RCC 7860 (cell line): ENCODE measurements around the gene LRP5.
"Not testable (repeated sequence)": the region's sequence is repeated elsewhere in the genome, so short reads cannot be mapped to it uniquely, and the experiment has no call there.

Experiments used
- DNase-seq: peaks from one replicate; pipeline ENCODE4 v3.0.0-alpha.2; 2015; ENCODE audit warnings: low spot score
- FAIRE-seq: peaks from 2 replicates; lab custom pipeline; 2012; peaks lifted over from hg19 to GRCh38; lab: Jason Lieb, UNC

The LRP5 gene

GRCh38 chr11:68436985-68437926 is 124.9 kb downstream of the LRP5 start:
- FAIRE-seq (no peak), DNase-seq (peak; percentile 64)

GRCh38 chr11:68437927-68438657 is 125.7 kb downstream of the LRP5 start:
- FAIRE-seq (no peak), DNase-seq (no peak)

- DNase-seq (no peak), FAIRE-seq (no peak)
Observed at GRCh38 chr11:68438658-68439259, 126.4 kb downstream of the LRP5 start.

GRCh38 chr11:68439355-68440065 is 127.1 kb downstream of the LRP5 start:
- no peak for FAIRE-seq
- DNase-seq: no peak

- FAIRE-seq: no peak
Observed at GRCh38 chr11:68440224-68440623, 127.8 kb downstream of the LRP5 start.

GRCh38 chr11:68441466-68442230 is 129.3 kb downstream of the LRP5 start:
- DNase-seq (no peak), FAIRE-seq (no peak)

More at GRCh38 chr11:68440224-68440623, 127.8 kb downstream of the LRP5 start:
- DNase-seq: no peak

- DNase-seq: no peak
- FAIRE-seq: no peak
Observed at GRCh38 chr11:68442433-68442832, 130.0 kb downstream of the LRP5 start.

- no peak for DNase-seq
- no peak for FAIRE-seq
Observed at GRCh38 chr11:68444566-68444965, 132.2 kb downstream of the LRP5 start.

GRCh38 chr11:68445531-68446035 is 133.2 kb downstream of the LRP5 start:
- DNase-seq (no peak), FAIRE-seq (no peak)

GRCh38 chr11:68446046-68446725 is 133.8 kb downstream of the LRP5 start:
- FAIRE-seq: no peak

GRCh38 chr11:68447015-68447801 is 134.8 kb downstream of the LRP5 start:
- FAIRE-seq (no peak), DNase-seq (peak; percentile 33)

More at GRCh38 chr11:68446046-68446725, 133.8 kb downstream of the LRP5 start:
- no peak for DNase-seq

GRCh38 chr11:68447914-68448313 is 135.5 kb downstream of the LRP5 start:
- FAIRE-seq, DNase-seq: not testable (repeated sequence)

- no peak for FAIRE-seq
- no peak for DNase-seq
Observed at GRCh38 chr11:68448604-68449011, 136.2 kb downstream of the LRP5 start.

- FAIRE-seq: no peak
Observed at GRCh38 chr11:68449951-68450350, 137.6 kb downstream of the LRP5 start.

GRCh38 chr11:68450711-68451110 is 138.3 kb downstream of the LRP5 start:
- FAIRE-seq: no peak
- no peak for DNase-seq

More at GRCh38 chr11:68449951-68450350, 137.6 kb downstream of the LRP5 start:
- DNase-seq: no peak

- no peak for FAIRE-seq
- DNase-seq: no peak
Observed at GRCh38 chr11:68454767-68455166, 142.4 kb downstream of the LRP5 start.

- no peak for FAIRE-seq
- DNase-seq: no peak
Observed at GRCh38 chr11:68455485-68455884, 143.1 kb downstream of the LRP5 start.

- FAIRE-seq: no peak
Observed at GRCh38 chr11:68457216-68457897, 145.0 kb downstream of the LRP5 start.

More at GRCh38 chr11:68457216-68457897, 145.0 kb downstream of the LRP5 start:
- no peak for DNase-seq
